ENCODE results near the gene PDCL2. TPM values are rescaled to one million over a fixed set of nuclear protein-coding genes. Genes with fewer than 3 reads are reported as not detected.
"Not testable (repeated sequence)": the region's sequence is repeated elsewhere in the genome, so short reads cannot be mapped to it uniquely, and the experiment has no call there.

Gene PDCL2
- total RNA-seq, 1 experiment from 2014 or later, result not detected

DNA sequence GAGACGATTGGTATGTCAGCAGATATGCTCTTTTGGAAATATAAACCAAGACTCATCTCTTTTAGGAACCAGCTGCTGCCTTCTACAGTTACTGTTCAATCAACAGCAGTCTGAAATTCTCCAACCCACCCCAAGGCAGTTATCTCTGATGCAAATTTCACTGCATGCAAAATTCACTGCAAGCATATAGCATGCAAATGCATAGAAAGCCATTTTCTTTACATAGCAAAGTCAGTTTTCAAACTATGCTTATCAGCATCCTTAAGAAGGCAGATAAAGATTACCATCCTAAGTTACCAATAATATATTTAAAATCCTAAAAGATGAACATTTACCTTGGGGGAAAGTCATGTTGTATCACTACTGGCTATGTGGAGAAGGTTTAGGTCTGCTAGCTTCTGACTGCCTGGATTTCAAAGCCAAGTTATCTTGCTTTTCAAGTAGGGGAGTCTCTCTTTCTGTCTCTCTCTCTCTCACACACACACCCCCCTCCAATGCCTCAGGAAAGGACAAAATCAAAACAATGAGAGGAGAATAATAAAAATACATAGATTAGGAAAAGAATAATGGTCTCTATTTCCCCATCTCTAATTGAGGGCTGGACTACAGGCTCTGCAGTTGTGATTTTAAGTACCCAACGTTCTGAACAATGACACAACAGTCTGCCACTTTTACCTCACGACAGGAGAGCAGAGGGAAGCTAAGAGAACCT lies 42.5 kb upstream of the PDCL2 start:
- BruUV-seq (replicated peaks), result TSS peak; percentile 24
- Histone ChIP-seq H3K9me3 (ENCODE audit: low read length) (no peaks in the 10 kb centered on the region), H2AFZ (ENCODE audit: low read length) (peak overlapping the region; percentile 88), H3K27ac (ENCODE audit: low read length) (no peak overlapping the region), H3K4me3 (ENCODE audit: low read length) (peak overlapping the region; percentile 69), H3K36me3 (ENCODE audit: low read depth, low read length) (no peaks in the 10 kb centered on the region), H3K4me1 (ENCODE audit: insufficient read depth, low read length) (peaks cover 13% of the 10 kb centered on the region), H4K20me1 (ENCODE audit: low read length) (no peaks in the 10 kb centered on the region), H3F3A (ENCODE audit: low read length, unreplicated experiment) (no peaks in the 10 kb centered on the region), H3K4me2 (ENCODE audit: low read length) (peak overlapping the region; percentile 86), H3K27me3 (ENCODE audit: low read length) (no peaks in the 10 kb centered on the region), H3K9ac (ENCODE audit: low read length) (no peak overlapping the region), H3K79me2 (ENCODE audit: low read length) (0 out of 2 replicates have a peak, but pooled peaks cover 6% of the 10 kb centered on the region), H3K9me2 (replicated peaks; ENCODE audit: low read length) (no peaks in the 10 kb centered on the region)
- DNase-seq (no peak), ATAC-seq (no peak)
- POLR2A ChIA-PET (ENCODE audit: unreplicated experiment), result interaction anchor here (0.6 kb wide), 1 partner anchor 207 kb away, joined by 3 read pairs; no protein-coding TSS in a partner anchor
- CTCF ChIA-PET, result no interaction called here
- intact Hi-C loops (cut with micrococcal nuclease), result loop anchor here (2.0 to 10.0 kb wide), 4 partner anchors 82 to 662 kb away; no protein-coding TSS in a partner anchor
- TF ChIP-seq EZH2phosphoT487 (IDR thresholded peaks at IDR 0.05; ENCODE audit: borderline replicate concordance, low read length) (no peak), EZH2 (IDR thresholded peaks at IDR 0.05; ENCODE audit: low read length, unreplicated experiment) (no peak)
- TF ChIP-seq, protein P1, sequence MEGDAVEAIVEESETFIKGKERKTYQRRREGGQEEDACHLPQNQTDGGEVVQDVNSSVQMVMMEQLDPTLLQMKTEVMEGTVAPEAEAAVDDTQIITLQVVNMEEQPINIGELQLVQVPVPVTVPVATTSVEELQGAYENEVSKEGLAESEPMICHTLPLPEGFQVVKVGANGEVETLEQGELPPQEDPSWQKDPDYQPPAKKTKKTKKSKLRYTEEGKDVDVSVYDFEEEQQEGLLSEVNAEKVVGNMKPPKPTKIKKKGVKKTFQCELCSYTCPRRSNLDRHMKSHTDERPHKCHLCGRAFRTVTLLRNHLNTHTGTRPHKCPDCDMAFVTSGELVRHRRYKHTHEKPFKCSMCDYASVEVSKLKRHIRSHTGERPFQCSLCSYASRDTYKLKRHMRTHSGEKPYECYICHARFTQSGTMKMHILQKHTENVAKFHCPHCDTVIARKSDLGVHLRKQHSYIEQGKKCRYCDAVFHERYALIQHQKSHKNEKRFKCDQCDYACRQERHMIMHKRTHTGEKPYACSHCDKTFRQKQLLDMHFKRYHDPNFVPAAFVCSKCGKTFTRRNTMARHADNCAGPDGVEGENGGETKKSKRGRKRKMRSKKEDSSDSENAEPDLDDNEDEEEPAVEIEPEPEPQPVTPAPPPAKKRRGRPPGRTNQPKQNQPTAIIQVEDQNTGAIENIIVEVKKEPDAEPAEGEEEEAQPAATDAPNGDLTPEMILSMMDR (conservative IDR thresholded peaks at IDR 0.05; ENCODE audit: low read depth, low read length), result no peak

DNA sequence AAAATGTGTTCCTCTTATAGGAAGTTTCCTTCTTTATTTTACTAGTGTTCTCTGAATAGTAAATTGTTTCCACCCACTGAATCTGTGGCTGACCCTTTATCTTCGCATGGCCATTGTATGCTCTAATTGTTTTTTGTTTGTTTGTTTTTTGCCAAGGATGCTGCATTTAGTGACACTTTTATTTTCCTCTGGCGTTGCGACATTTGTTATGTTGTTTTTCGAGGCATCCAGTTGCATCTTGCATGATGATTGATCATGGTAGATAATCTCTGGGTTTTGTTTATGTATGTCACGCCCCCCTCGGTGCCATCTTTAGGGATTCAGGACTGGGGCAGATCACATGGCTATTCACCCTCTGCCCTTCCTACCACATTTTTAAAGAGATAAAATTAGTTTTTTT lies 41.9 kb upstream of the PDCL2 start:
- Histone ChIP-seq H3K27ac (ENCODE audit: low read length) (no peak overlapping the region), H3K4me3 (ENCODE audit: low read length) (no peak overlapping the region), H3K79me2 (ENCODE audit: low read length) (0 out of 2 replicates have a peak, but pooled peaks cover 6% of the 10 kb centered on the region), H3K4me2 (ENCODE audit: low read length) (no peak overlapping the region), H3K4me1 (ENCODE audit: insufficient read depth, low read length) (peaks cover 13% of the 10 kb centered on the region), H3K27me3 (ENCODE audit: low read length) (no peaks in the 10 kb centered on the region), H3K9ac (ENCODE audit: low read length) (no peak overlapping the region), H3K9me3 (ENCODE audit: low read length) (no peaks in the 10 kb centered on the region), H2AFZ (ENCODE audit: low read length) (no peak overlapping the region), H4K20me1 (ENCODE audit: low read length) (no peaks in the 10 kb centered on the region), H3K9me2 (replicated peaks; ENCODE audit: low read length) (no peaks in the 10 kb centered on the region), H3K36me3 (ENCODE audit: low read depth, low read length) (no peaks in the 10 kb centered on the region), H3F3A (ENCODE audit: low read length, unreplicated experiment) (no peaks in the 10 kb centered on the region)
- POLR2A ChIA-PET (ENCODE audit: unreplicated experiment), result no interaction called here
- no peak for DNase-seq
- BruUV-seq (replicated peaks), result no TSS peak
- intact Hi-C loops (cut with micrococcal nuclease), result loop anchor here (2.0 to 10.0 kb wide), 2 partner anchors 189 to 309 kb away; no protein-coding TSS in a partner anchor
- CTCF ChIA-PET, result no interaction called here
- TF ChIP-seq EZH2phosphoT487 (IDR thresholded peaks at IDR 0.05; ENCODE audit: borderline replicate concordance, low read length) (no peak), EZH2 (IDR thresholded peaks at IDR 0.05; ENCODE audit: low read length, unreplicated experiment) (no peak)
- TF ChIP-seq, protein P1 (conservative IDR thresholded peaks at IDR 0.05; ENCODE audit: low read depth, low read length), result no peak
- ATAC-seq, result no peak

DNA sequence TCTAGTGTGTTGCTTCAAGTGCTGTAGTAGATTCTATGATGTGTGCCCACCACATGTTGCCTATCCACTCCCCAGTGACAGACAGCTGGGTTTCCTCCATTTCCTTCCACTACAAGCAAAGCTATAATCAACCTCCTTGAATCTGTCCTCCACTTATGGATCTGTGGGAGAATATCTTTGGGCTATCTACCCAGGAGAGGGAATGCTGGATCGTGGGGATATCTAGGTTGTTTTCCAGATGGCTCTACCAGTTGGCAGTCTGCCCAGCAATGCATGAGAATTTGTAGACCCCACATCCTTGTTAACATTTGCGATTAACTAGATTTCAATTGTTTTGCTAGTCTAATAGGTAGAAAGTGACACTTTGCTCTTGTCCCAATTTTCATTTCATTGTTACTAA lies 33.8 kb upstream of the PDCL2 start:
- Histone ChIP-seq H3K27ac (ENCODE audit: low read length) (no peak overlapping the region), H3K4me1 (ENCODE audit: insufficient read depth, low read length) (no peaks in the 10 kb centered on the region), H2AFZ (ENCODE audit: low read length) (no peak overlapping the region), H3K27me3 (ENCODE audit: low read length) (no peaks in the 10 kb centered on the region), H3K9ac (ENCODE audit: low read length) (no peak overlapping the region), H3F3A (ENCODE audit: low read length, unreplicated experiment) (no peaks in the 10 kb centered on the region), H3K79me2 (ENCODE audit: low read length) (no peaks in the 10 kb centered on the region), H3K9me3 (ENCODE audit: low read length) (no peaks in the 10 kb centered on the region), H3K4me2 (ENCODE audit: low read length) (no peak overlapping the region), H4K20me1 (ENCODE audit: low read length) (no peaks in the 10 kb centered on the region), H3K4me3 (ENCODE audit: low read length) (no peak overlapping the region), H3K9me2 (replicated peaks; ENCODE audit: low read length) (no peaks in the 10 kb centered on the region), H3K36me3 (ENCODE audit: low read depth, low read length) (no peaks in the 10 kb centered on the region)
- POLR2A ChIA-PET (ENCODE audit: unreplicated experiment), result no interaction called here
- TF ChIP-seq EZH2 (IDR thresholded peaks at IDR 0.05; ENCODE audit: low read length, unreplicated experiment) (no peak), EZH2phosphoT487 (IDR thresholded peaks at IDR 0.05; ENCODE audit: borderline replicate concordance, low read length) (no peak)
- TF ChIP-seq, protein P1 (conservative IDR thresholded peaks at IDR 0.05; ENCODE audit: low read depth, low read length), result no peak
- no peak for ATAC-seq
- intact Hi-C loops (cut with micrococcal nuclease), result no loop called here
- CTCF ChIA-PET, result interaction anchor here (0.5 kb wide), 1 partner anchor 945 kb away, joined by 3 read pairs; no protein-coding TSS in a partner anchor
- BruUV-seq (replicated peaks), result no TSS peak
- no peak for DNase-seq

DNA sequence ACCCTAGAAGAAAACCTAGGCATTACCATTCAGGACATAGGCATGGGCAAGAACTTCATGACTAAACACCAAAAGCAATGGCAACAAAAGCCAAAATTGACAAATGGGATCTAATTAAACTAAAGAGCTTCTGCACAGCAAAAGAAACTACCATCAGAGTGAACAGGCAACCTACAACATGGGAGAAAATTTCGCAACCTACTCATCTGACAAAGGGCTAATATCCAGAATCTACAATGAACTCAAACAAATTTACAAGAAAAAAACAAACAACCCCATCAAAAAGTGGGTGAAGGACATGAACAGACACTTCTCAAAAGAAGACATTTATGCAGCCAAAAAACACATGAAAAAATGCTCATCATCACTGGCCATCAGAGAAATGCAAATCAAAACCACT lies 32.0 kb upstream of the PDCL2 start:
- H3K9me2 ChIP-seq (replicated peaks; ENCODE audit: low read length); H3K79me2 ChIP-seq (ENCODE audit: low read length); POLR2A ChIA-PET (ENCODE audit: unreplicated experiment); DNase-seq; H3K9me3 ChIP-seq (ENCODE audit: low read length); BruUV-seq (replicated peaks); H3K4me3 ChIP-seq (ENCODE audit: low read length); intact Hi-C loops (cut with micrococcal nuclease); ATAC-seq; H3K27ac ChIP-seq (ENCODE audit: low read length); H3K36me3 ChIP-seq (ENCODE audit: low read depth, low read length); H4K20me1 ChIP-seq (ENCODE audit: low read length); H3K9ac ChIP-seq (ENCODE audit: low read length); H3K4me2 ChIP-seq (ENCODE audit: low read length); CTCF ChIA-PET; H3K4me1 ChIP-seq (ENCODE audit: insufficient read depth, low read length); H2AFZ ChIP-seq (ENCODE audit: low read length); H3F3A ChIP-seq (ENCODE audit: low read length, unreplicated experiment); H3K27me3 ChIP-seq (ENCODE audit: low read length): not testable (repeated sequence)
